ENCODE results near the gene JAGN1.

- no peak for TF ChIP-seq POLR2A (IDR thresholded peaks at IDR 0.05)
- TF ChIP-seq CTCF (IDR thresholded peaks at IDR 0.05 in 4 of 5, conservative IDR thresholded peaks at IDR 0.05 in 1 of 5) = no peak
Measured at GRCh38 chr3:9928158-9928557, 37.7 kb downstream of the JAGN1 start.
